Measurements from ENCODE around the gene SOX6.

- TF ChIP-seq, protein P1, sequence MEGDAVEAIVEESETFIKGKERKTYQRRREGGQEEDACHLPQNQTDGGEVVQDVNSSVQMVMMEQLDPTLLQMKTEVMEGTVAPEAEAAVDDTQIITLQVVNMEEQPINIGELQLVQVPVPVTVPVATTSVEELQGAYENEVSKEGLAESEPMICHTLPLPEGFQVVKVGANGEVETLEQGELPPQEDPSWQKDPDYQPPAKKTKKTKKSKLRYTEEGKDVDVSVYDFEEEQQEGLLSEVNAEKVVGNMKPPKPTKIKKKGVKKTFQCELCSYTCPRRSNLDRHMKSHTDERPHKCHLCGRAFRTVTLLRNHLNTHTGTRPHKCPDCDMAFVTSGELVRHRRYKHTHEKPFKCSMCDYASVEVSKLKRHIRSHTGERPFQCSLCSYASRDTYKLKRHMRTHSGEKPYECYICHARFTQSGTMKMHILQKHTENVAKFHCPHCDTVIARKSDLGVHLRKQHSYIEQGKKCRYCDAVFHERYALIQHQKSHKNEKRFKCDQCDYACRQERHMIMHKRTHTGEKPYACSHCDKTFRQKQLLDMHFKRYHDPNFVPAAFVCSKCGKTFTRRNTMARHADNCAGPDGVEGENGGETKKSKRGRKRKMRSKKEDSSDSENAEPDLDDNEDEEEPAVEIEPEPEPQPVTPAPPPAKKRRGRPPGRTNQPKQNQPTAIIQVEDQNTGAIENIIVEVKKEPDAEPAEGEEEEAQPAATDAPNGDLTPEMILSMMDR (IDR thresholded peaks at IDR 0.05; ENCODE audit: low read length), result no peak
- TF ChIP-seq EZH2 (optimal IDR thresholded peaks at IDR 0.05; ENCODE audit: low read depth, low read length), result no peak
Measured at GRCh38 chr11:15943418-15944197, 412.7 kb downstream of the SOX6 start.

Measured in MM.1S (cell line).